Kidney (tissue), 14 donors: Measurements from ENCODE around the gene REXO5. TPM values are rescaled to one million over a fixed set of nuclear protein-coding genes. Genes with fewer than 3 reads are reported as not detected.

Experiments
- DNase-seq, 5 donors: peaks; one replicate each; pipeline ENCODE4 v3.0.0-alpha.2; 2013 to 2020
- FAIRE-seq: peaks from 2 replicates; lab custom pipeline; 2012; peaks lifted over from hg19 to GRCh38; lab: Jason Lieb, UNC
- H3K27ac ChIP-seq, 2 donors: one replicate each; pipeline ENCODE4 v1.7.0; 2013; ENCODE audit warnings: low read depth in 2 of 2, low read length in 2 of 2, inconsistent platforms in 1 of 2
- H3K27me3 ChIP-seq: one replicate; pipeline ENCODE4 v1.7.1; 2013; ENCODE audit warnings: low read length, inconsistent platforms; ENCODE audit not compliant: control insufficient read depth, insufficient read depth
- H3K36me3 ChIP-seq, 3 donors: one replicate each; pipeline versions ENCODE4 v1.7.0 to v1.7.1; 2013; ENCODE audit warnings: low read length in 3 of 3, control low read depth in 1 of 3, inconsistent platforms in 1 of 3; ENCODE audit not compliant: insufficient read depth in 3 of 3, control insufficient read depth in 2 of 3
- H3K4me1 ChIP-seq, 3 donors: one replicate each; pipeline versions ENCODE4 v1.7.0 to v1.7.1; 2013; ENCODE audit warnings: low read length in 3 of 3, inconsistent platforms in 1 of 3, low read depth in 1 of 3; ENCODE audit not compliant: control insufficient read depth in 2 of 3, insufficient read depth in 2 of 3
- H3K4me3 ChIP-seq, 3 donors: one replicate each; pipeline versions ENCODE4 v1.7.0 to v1.8.1; 2013; ENCODE audit warnings: low read length in 3 of 3, control low read depth in 1 of 3, inconsistent platforms in 1 of 3
- H3K9ac ChIP-seq, 3 donors: one replicate each; pipeline versions ENCODE4 v1.7.0 to v1.7.1; 2013; ENCODE audit warnings: low read length in 3 of 3, control low read depth in 1 of 3, inconsistent platforms in 1 of 3
- H3K9me3 ChIP-seq, 3 donors: one replicate each; pipeline versions ENCODE4 v1.7.0 to v1.7.1; 2013; ENCODE audit warnings: low read length in 3 of 3, control low read depth in 1 of 3, inconsistent platforms in 1 of 3; ENCODE audit not compliant: control insufficient read depth in 2 of 3, insufficient read depth in 1 of 3
- CTCF ChIP-seq: IDR thresholded peaks from 3 replicates; pipeline ENCODE4 v1.5.1; 2012; ENCODE audit warnings: mild to moderate bottlenecking, moderate library complexity, borderline replicate concordance; ENCODE audit not compliant: insufficient read depth; ENCODE audit errors: extremely low read depth
- intact Hi-C: fragments of 100-400 bp; cut with DNase I; formaldehyde crosslinking; loops from one replicate; pipeline ENCODE4 v1.11.1; 2022
- polyA plus RNA-seq: library from polyadenylated mRNA; stranded (reverse); fragments of 350-450 nt; fragmentation: Illumina TruSeq; extraction: RNeasy Lipid Tissue Mini Kit (QIAGEN cat#74804); gene quantifications from one replicate; pipeline ENCODE4 v1.2.3, GENCODE V29; 2014; ENCODE audit warnings: low read depth, low replicate concordance; ENCODE audit not compliant: insufficient read depth
- total RNA-seq: library from RNA; stranded (reverse); fragmentation: NEBNext Ultra II Directional; extraction: Animal tissue kit (Norgen Biotek cat#: 25700); gene quantifications from one replicate; pipeline ENCODE4 v1.2.1, GENCODE V29; 2021
- donor health status: control.
- donor health status: control.
- donor health status: control.
- donor health status: control.
- donor health status: control.
- donor health status: DM: yes; HTN: yes; CAD: no.
- donor health status: Normal renal cell carcinoma (clear cell type).

The REXO5 gene
- total and polyA plus RNA-seq, 2 donors from 2014 or later, result 1.6 to 2.1 TPM

GRCh38 chr16:20897253-20897897 lies 91.0 kb downstream of the REXO5 start:
- intact Hi-C loops, result no loop called here
- peak overlapping the region in 1 of 2 donors; percentile 96 for H3K27ac ChIP-seq
- TF ChIP-seq CTCF, result no peak

GRCh38 chr16:20897922-20898321 lies 91.6 kb downstream of the REXO5 start:
- Histone ChIP-seq H3K4me3 (peak overlapping the region in 2 of 3 donors; percentile 81 to 83), H3K9ac (no peak overlapping the region), H3K27ac (peak overlapping the region; percentile 12 to 96), H3K9me3 (no peaks in the 10 kb centered on the region), H3K4me1 (peaks cover 0 to 19% (median 0%) of the 10 kb centered on the region in 3 donors), H3K27me3 (no peaks in the 10 kb centered on the region), H3K36me3 (peaks cover 0 to 2% (median 0%) of the 10 kb centered on the region in 3 donors)
- DNase-seq (peak in 1 of 5 donors; percentile 40), FAIRE-seq (no peak)
- intact Hi-C loops, result no loop called here
- TF ChIP-seq CTCF, result no peak

More at GRCh38 chr16:20897253-20897897, 91.0 kb downstream of the REXO5 start:
- DNase-seq, result no peak
- FAIRE-seq, result no peak
- no peaks in the 10 kb centered on the region for H3K27me3 ChIP-seq
- no peaks in the 10 kb centered on the region for H3K9me3 ChIP-seq
- H3K9ac ChIP-seq, result no peak overlapping the region
- H3K4me1 ChIP-seq, result peaks cover 0 to 17% (median 0%) of the 10 kb centered on the region in 3 donors
- peak overlapping the region in 2 of 3 donors; percentile 81 to 83 for H3K4me3 ChIP-seq
- peaks cover 0 to 2% (median 0%) of the 10 kb centered on the region in 3 donors for H3K36me3 ChIP-seq

- H3K27me3 ChIP-seq, result no peaks in the 10 kb centered on the region
- DNase-seq (peak in 2 of 5 donors; percentile 50 to 56), FAIRE-seq (no peak)
- H3K27ac ChIP-seq, result peak overlapping the region; percentile 88 to 96
- peak overlapping the region; percentile 71 to 83 (median 81) for H3K4me3 ChIP-seq
- H3K9ac ChIP-seq, result peak overlapping the region; percentile 64 to 90 (median 81)
- intact Hi-C loops, result no loop called here
- peaks cover 0 to 2% (median 0%) of the 10 kb centered on the region in 3 donors for H3K36me3 ChIP-seq
- TF ChIP-seq CTCF, result no peak
- H3K9me3 ChIP-seq, result no peaks in the 10 kb centered on the region
- H3K4me1 ChIP-seq, result peaks cover 0 to 22% (median 9%) of the 10 kb centered on the region in 3 donors
Measured at GRCh38 chr16:20899071-20899470, 92.7 kb downstream of the REXO5 start.

Other genes with a start within 250 kb of the REXO5 start
- gene ACSM2B, start 230.2 kb upstream of the REXO5 start, total RNA-seq, result 48.2 TPM
- gene ACSM2B, start 230.2 kb upstream of the REXO5 start, polyA plus RNA-seq, result 428 TPM
- 2.2 TPM for gene ACSM1, start 108.8 kb upstream of the REXO5 start, total RNA-seq
- gene ACSM1, start 108.8 kb upstream of the REXO5 start, polyA plus RNA-seq, result 1.1 TPM
- gene THUMPD1, start 64.7 kb upstream of the REXO5 start, total RNA-seq, result 45.8 TPM
- 16.8 TPM for gene THUMPD1, start 64.7 kb upstream of the REXO5 start, polyA plus RNA-seq
- 31.5 TPM for gene ACSM3, start 42.5 kb upstream of the REXO5 start, total RNA-seq
- 139 TPM for gene ACSM3, start 42.5 kb upstream of the REXO5 start, polyA plus RNA-seq
- gene ERI2, start 55 bp upstream of the REXO5 start, total RNA-seq, result 14.3 TPM
- 7.1 TPM for gene ERI2, start 55 bp upstream of the REXO5 start, polyA plus RNA-seq
- gene DCUN1D3, start 93.8 kb downstream of the REXO5 start, total RNA-seq, result 16.3 TPM
- 3.5 TPM for gene DCUN1D3, start 93.8 kb downstream of the REXO5 start, polyA plus RNA-seq
- 31.7 TPM for gene LYRM1, start 94.2 kb downstream of the REXO5 start, total RNA-seq
- gene LYRM1, start 94.2 kb downstream of the REXO5 start, polyA plus RNA-seq, result 61.5 TPM